HG02970 (cell line): Measurements from ENCODE around the gene DKC1.
"Not testable (repeated sequence)": the region's sequence is repeated elsewhere in the genome, so short reads cannot be mapped to it uniquely, and the experiment has no call there.

Experiments
- ATAC-seq: cut with Tn5 transposase; IDR thresholded peaks from one replicate; pipeline ENCODE4 v1.9.1; 2021; ENCODE audit warnings: mild to moderate bottlenecking, moderate library complexity, moderate number of reproducible peaks; ENCODE audit not compliant: unreplicated experiment, low FRiP score

DKC1 gene

GRCh38 chrX:154816326-154816898, 53.7 kb downstream of the DKC1 start:
- not testable (repeated sequence) for ATAC-seq

- ATAC-seq: not testable (repeated sequence)
Observed at GRCh38 chrX:154817048-154817618, 54.5 kb downstream of the DKC1 start.

GRCh38 chrX:154818916-154819770, 56.5 kb downstream of the DKC1 start:
- no peak for ATAC-seq

- no peak for ATAC-seq
Observed at GRCh38 chrX:154819771-154820341, 57.2 kb downstream of the DKC1 start.

GRCh38 chrX:154821523-154821922, 58.9 kb downstream of the DKC1 start:
- no peak for ATAC-seq

GRCh38 chrX:154822029-154822428, 59.4 kb downstream of the DKC1 start:
- no peak for ATAC-seq

GRCh38 chrX:154824638-154825037, 62.0 kb downstream of the DKC1 start:
- ATAC-seq: no peak

- ATAC-seq: not testable (repeated sequence)
Observed at GRCh38 chrX:154825586-154825985, 62.9 kb downstream of the DKC1 start.
